Stimulated activated CD4-positive, alpha-beta T cell treated with anti-CD3 and anti-CD28 coated beads, Interleukin-1b, Interleukin-23, amount 100 ng/mL, for 1 hour (primary cell): ENCODE measurements around the gene NR2E3.

Experiments
- DNase-seq, 2 donors: peaks; one replicate each; pipeline ENCODE4 v3.0.0-alpha.2; 2020; ENCODE audit warnings: low read depth in 2 of 2

The NR2E3 gene

GRCh38 chr15:71810256-71811035 is at the start of gene NR2E3:
Gene NR2E3 (plus strand): TSS chr15:71810554. CDS start chr15:71810744, 190 bp downstream.
- no peak for DNase-seq

DNA sequence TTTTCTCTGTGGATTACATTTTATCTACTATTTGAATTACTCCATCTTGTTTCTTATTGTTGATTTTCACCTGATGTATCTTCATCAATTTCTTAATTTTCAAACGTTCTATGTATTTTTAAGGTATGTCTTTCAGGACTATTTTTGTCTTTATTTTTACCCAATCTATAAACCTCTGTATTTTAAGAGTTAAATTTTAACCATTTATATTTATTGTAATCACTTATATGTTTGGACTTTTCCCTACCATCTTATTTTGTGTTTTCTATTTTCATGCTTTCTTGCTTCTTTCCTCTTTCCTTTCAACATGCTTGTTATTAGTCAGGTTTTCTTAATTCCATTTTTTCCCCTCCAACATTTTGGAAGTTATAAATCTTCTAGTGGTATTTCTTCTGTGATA is 49.5 kb upstream of the NR2E3 start:
- DNase-seq, result no peak

DNA sequence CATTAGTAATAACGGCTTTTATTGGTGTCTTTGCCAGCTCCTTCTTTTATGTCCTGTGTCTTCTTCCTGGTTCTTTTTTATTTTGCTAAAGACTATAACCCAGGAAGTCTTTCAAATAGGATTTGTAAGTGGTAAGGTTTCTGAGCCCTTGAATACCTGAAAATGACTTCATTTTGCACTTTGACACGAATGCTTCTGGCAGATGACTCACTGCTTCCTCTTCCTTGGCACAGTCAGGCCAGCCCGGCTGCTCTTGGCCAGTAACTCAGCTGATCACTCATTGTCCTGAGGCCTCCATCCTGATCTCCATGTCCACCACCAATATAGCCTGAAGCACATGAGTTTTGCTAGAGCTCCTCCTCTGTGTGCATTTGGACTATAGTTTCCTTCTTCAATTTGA is 48.7 kb upstream of the NR2E3 start:
- no peak for DNase-seq

- DNase-seq, result no peak
Measured at GRCh38 chr15:71768184-71768583, 42.2 kb upstream of the NR2E3 start.

GRCh38 chr15:71773206-71773859 is 37.0 kb upstream of the NR2E3 start:
- no peak for DNase-seq

GRCh38 chr15:71775856-71776255 is 34.5 kb upstream of the NR2E3 start:
- no peak for DNase-seq

DNA sequence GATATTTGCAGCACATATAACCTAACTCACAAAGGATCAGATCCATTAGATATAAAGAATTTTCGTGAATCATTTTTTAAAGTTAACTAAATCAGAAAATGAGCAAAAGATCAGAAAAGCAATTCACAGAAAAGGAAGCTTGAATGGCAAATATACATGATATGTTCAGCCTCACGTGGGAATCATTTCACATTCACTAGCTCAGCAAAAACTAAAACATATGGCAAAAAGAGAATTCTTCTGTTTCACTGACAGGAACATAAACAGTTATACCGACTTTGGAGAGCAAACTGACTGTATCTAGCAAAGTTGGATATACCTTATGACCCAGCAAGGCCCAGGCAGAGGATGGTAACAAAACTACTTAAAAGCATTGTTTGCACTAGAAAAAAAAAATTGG is 34.0 kb upstream of the NR2E3 start:
- no peak for DNase-seq

DNA sequence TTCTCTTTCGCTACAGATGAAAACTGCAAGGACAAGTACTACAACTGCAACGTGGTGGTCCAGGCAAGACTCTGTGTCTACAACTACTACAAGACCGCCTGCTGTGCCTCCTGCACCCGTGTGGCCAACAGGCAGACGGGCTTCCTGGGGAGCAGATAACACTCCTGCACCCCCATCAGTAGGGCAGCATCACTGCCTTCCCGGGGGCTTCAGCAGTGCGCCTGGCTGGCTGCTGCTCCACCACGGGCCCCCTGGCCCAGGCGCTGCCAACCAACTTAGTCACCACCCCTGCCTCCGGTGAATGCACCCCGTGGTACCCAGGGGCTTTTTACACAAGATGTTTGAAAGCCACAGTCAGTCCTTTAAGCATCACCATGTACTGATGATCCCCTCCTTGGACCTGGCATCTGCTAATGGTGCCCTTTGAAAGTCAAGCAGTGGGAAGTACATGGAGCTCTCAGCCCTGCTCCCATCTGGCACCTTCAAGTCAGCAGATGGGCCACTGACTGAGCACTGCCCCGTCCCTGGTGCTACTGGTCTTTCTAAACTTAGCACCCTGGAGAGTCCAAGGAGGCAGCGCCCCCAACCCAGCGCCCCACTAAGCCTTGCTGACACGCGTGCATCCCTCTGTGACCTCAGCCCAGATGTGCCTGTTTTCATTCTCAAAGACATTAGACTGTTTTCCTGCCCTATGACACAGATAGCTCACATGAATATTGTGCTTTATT is 33.0 kb upstream of the NR2E3 start:
- DNase-seq, result no peak

- DNase-seq, result no peak
Measured at GRCh38 chr15:71779073-71779797, 31.1 kb upstream of the NR2E3 start.

DNA sequence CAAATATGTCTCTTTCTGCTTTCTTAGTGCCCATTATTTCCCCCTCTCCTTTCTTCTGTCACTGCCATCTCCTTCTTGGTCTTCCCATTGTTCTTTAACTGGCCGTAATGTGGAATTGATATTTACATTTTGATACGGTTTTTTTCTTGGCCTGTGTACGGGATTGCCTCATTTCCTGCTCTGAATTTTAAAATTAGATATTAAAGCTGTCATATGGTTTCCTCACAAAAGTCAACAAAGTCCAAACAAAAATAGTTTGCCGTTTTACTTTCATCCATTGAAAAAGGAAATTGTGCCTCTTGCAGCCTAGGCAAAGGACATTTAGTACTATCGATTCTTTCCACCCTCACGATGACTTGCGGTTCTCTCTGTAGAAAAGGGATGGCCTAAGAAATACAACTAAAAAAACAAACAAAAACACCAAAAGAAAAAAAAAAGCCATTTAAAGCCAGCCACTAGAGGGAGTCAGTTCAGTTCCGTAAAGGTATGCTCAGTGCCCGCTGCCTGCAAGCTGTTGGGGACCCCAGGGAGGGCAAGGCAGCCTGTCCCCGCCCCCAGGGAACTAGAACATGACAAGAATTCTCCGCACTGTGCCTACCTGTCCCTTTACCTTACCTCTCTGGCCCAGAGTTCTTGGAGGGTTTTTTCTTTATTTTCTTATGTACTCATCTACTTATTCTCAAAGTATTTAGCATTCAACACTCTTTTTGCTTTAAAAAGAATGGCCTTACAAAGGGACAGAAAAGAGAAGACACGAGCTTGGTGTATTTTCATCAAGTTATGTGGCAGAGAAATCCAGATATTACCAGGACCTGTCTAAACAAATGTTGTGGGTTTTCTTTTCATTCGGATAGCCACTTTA is 30.0 kb upstream of the NR2E3 start:
- no peak for DNase-seq

- DNase-seq, result no peak
Measured at GRCh38 chr15:71781179-71781964, 29.0 kb upstream of the NR2E3 start.

DNA sequence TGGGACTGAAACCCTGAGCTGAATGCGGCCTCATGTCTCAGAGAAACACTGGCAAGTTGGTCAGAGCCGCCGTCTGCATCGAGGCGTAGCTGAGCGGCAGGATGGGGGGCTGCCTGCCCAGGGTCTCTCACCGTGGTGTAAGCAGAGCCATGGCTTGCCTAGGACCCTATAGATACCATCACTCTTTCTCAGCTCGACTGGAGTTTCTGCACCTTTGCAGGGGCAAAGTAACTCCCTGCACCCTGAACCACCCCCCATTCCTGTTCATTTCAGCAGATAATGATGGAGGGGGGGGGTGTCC is 28.4 kb upstream of the NR2E3 start:
- no peak for DNase-seq

GRCh38 chr15:71782422-71783165 is 27.8 kb upstream of the NR2E3 start:
- DNase-seq, result no peak

GRCh38 chr15:71784719-71785118 is 25.6 kb upstream of the NR2E3 start:
- DNase-seq, result no peak

- DNase-seq, result no peak
Measured at GRCh38 chr15:71785996-71786395, 24.4 kb upstream of the NR2E3 start.

DNA sequence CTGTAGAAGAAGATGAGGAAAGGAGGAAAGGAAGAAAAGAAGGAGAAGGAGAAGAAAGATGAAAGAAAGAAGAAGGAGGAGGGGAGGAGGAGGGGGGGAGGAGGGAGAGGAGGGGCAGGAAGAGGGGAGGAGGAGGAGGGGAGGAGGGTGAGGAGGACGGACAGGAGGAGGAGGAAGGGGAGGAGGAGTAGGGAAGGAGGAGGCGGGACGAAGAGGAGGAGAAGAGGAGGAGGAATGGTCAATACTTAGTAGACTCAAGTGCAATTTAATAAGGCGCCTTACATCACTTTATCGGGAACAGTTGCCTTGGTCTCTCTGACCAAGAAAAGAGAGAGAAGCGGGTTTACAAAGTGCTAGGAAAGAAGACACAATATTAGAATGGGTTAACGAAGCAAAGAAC is 23.7 kb upstream of the NR2E3 start:
- DNase-seq, result no peak

DNA sequence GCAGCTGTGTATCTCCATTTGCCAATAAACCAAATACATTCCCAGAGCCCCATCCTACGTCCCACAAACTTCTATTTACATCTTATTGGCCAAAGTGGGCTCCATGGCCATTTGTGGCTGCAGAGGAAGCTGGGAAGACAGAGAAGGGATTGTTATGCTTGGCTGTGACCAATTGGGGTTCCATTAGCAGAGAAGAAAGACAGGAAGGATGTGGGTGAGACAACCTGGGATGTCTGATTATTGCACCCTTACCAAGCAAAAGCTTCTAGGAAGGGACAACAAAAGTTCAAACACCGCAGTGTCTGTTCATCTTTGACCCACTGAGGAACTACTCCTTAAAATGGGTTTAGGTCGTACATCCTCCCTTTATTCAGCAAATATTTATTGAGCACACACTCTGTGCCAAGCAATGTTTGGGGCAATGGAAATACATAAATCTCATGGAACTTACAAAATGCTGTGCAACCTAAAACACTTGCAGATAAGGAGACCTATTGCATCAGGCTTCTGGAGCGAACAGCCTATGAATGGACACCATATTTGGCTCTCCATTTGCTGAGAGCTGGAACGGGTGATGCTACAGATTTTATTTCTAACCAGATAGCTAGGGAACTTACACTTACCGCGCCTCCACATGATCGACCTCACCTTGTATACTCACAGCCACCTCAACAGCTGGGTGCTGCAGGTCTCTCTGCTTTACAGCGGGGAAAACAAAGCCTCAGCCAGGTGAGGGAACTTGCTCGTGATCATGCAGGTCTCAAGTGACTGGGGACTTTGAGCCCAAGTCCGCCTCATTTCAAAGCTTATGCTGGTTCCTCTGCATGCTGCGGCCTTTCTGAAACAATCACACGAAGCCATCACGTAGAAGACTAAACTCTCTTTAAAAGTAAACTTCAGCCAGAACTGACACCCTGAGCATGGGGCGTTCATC is 21.4 kb upstream of the NR2E3 start:
- no peak for DNase-seq

DNA sequence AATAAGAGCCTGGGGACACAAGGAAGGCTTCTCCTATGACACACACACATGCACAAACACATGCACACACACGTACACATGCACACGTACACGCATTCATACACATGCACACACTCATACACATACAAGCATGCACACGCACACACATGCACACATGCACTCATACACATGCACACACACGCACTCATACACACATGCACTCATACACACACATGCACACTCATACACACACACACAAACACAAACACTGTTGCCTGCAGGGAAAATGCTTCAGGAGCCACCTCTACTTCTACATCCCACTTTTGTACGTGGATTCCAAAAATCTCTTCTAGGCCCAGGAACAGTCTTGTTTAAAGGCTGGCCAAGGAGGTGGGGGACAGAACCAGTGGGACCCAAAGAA is 20.7 kb upstream of the NR2E3 start:
- no peak for DNase-seq

DNA sequence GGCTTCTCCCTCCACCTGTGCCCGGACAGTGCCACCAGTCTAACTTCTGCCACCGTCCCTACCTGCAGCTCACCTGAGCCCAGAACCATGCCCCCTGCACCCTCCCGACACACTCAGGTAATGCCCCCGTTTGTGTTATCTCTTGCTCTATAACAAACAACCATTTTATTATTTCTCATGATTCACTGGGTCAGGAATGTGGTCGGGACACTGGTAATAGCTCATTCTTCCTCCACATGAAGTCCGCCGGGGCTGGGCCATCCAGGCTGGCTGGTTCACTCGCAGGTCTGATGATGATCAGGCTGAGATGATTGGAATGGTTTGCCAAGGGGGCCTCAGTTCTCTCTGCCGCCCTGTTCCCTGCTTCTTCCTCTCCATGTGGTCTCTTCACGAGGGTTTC is 20.3 kb upstream of the NR2E3 start:
- no peak for DNase-seq
